KBM-7 (cell line): ENCODE measurements around the gene SH3TC2.
A peak's percentile ranks its signal among the peaks of the same experiment; 100 is the strongest.

Source experiments
- DNase-seq: peaks from one replicate; pipeline ENCODE4 v3.0.0-alpha.2; 2015
- in situ Hi-C: fragments of 300-500 bp; cut with MboI; formaldehyde crosslinking; loops from 2 replicates; pipeline ENCODE4 v1.14.3; 2020; ENCODE audit warnings: low sequenced_read_pairs, low pct_unique_long_range_greater_than_20kb, mixed read lengths

SH3TC2 gene

GRCh38 chr5:149012350-149012749 lies 50.5 kb downstream of the SH3TC2 start:
- DNase-seq, result no peak
- in situ Hi-C loops, result no loop called here

DNA sequence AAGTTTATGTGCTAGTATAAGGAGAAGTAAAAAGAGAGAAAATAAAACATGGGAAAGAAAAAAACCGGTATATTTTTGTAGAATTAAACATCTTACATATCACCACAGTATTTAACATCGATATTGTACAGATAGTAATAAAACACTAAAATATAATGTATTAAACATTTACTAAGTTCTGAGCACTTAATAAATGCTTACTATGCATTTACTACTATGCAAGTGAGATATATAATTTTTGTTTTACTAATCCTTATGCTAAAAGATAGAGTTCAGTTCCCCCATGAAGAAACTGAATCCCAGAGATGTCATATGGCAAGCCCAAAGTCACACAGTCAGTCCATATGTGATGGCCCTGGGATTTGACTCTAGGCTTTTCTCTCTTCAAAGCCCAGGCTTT lies 51.1 kb downstream of the SH3TC2 start:
- in situ Hi-C loops, result no loop called here
- DNase-seq, result no peak

DNA sequence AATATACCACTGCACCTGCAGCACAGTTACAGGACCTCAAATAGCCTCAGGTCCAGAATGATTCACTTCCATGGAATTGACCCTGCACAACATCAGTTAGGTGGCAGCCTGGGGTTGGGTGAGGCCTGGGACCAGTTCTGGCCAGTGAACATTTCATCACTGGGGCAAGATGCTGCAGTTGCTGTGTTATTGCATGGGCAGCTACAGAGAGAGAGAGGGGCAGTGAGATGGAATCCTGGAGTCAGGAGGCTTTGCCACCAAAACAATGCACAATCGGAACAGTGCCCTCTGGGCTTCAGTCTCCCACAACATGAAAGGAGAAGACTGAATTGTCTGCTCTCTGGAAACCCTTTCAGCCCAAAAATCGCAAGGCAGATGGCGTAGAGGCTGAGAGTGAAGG lies 51.8 kb downstream of the SH3TC2 start:
- in situ Hi-C loops, result no loop called here
- DNase-seq, result no peak

GRCh38 chr5:149007174-149007573 lies 55.7 kb downstream of the SH3TC2 start:
- in situ Hi-C loops, result no loop called here
- DNase-seq, result no peak

- in situ Hi-C loops, result no loop called here
Observed at GRCh38 chr5:149006426-149006825, 56.4 kb downstream of the SH3TC2 start.

DNA sequence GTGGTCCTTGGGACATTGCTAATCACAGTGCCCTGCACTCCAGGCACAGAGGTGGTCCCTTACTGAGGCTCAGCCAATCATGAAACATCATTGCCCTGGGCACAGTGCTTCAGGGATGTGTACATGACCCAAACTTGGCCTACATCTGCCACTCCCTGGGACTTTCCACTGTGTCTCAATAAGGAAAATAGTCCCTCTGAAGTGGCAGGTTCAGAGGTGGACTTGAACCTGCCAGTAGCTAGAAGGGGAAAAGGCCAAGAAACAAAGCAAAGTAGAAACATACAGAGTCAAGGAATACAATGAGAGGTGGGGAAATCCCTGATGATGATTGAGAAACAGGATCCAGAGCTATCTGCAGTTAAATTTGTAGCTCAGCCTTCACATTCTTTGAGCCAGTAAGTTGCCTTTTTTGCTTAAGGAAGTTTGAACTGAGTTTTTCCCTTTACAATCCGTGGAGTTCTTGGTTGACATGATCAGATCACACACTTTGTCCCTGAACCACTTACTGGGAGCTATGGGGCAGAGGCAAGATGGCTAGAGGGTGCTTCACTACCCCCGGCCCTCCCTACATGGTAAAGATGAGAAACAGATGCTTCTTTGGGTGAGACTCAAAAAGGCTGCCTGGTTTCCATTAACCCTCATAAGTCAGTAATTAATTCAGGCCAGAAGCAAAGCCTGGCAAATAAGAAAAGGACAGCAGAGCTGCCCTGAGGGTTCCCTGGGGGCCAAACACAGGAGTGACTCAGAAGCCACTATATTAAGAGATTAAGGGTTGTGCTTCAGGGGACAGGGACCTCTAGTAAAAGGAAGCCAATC lies 57.6 kb downstream of the SH3TC2 start:
- in situ Hi-C loops, result no loop called here
- DNase-seq, result no peak

More at GRCh38 chr5:149006426-149006825, 56.4 kb downstream of the SH3TC2 start:
- DNase-seq, result no peak

DNA sequence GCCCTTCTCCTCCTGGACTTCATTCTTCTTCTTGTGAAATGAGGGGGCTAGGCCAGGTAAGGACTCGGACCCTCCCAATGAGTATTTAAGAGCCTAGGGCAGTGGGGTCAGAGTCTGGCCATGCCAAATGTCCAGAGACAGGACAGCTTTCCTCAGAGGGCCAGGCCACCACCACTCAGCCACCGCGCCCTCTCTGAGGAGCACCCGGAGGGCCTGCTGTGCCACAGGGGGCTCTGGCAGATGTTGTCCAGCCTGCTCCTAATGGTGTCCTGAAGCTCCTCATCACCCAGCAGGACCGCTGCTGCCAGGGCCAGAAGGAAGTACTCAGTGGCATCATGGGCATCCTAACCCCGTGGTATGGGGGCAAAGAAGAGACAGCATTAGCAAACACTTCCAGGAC lies 58.3 kb downstream of the SH3TC2 start:
- in situ Hi-C loops, result no loop called here
- no peak for DNase-seq

DNA sequence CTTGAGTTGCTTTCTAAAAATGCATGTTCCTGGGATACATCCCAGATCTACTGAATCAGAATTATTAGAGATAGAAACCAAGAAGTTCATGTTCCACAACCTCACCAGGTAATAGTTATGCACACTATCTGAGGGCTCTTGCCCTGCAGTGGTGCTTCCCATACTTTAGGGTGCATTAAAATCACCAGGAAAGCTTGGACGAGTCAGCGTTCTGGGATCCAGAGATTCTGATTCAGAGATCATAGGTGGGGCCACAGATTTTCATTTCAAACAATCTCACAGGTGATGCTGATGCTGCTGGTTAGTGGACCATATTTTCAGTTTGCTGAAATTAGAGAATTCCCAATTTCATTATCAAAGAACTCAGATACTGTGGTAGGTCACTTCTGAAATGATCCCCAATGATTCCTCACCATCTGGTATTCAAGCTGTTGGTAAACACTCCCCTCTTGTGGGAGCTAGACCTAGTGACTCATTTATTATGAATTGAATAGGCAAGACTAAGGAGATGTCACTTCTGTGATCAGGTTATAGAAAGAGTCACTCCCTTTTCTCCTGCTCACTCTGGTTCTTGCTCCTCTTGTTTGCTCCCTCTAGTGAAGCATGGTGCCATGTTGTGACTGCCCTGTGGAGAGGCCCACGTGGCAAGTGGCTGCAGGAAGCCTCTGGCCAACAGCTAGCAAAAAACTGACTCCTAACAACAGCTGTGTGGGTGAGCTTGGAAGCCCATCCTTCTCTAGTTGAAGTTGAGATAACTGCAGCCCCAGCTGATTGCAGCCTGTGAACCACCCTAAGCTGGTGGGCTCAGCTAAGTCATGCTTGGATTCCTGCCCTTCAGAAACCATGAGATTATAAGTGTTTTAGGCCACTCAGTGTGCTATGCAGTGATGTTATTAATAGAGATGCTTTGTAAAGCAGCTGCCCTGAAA lies 59.8 kb downstream of the SH3TC2 start:
- in situ Hi-C loops, result no loop called here
- DNase-seq, result no peak

GRCh38 chr5:149002053-149002452 lies 60.8 kb downstream of the SH3TC2 start:
- no peak for DNase-seq
- in situ Hi-C loops, result no loop called here

DNA sequence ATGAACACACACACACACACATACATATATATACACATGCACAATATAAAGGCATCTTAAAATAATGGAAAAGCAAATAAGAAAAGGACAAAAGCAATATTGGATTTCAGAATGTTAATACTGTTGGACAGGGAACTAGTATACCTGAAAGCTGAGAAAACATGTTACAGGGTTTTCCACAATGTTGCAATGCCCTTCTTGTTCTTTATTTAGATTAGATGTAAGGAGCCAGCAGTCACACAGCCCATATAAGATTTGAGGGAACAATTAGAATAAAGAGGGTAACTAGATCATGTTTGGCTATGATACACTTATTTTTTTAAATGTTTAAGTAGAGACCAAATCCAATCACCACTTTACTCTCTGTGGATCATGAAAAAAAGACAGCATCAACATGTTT lies 61.7 kb downstream of the SH3TC2 start:
- DNase-seq, result no peak
- in situ Hi-C loops, result no loop called here

DNA sequence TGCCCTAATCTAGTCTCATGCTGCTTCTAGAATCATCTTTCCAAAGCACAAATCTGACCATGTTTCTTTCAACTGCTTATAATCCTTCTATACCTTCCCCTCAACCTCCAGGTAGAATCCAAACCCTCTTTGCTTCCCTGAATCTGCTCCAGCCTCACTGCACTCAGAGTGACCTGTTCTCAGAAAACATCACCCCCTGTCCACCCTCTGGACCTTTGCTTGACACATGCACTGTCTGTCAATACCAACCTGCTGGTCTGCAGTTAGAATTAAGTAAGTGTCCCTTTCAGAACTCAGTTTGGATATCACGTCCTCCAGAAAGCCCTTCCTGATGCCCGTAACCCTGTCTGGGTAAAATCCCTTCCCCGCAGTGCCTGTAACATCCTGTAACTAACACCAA lies 63.1 kb downstream of the SH3TC2 start:
- no peak for DNase-seq
- in situ Hi-C loops, result no loop called here

GRCh38 chr5:148998174-148998797 lies 64.6 kb downstream of the SH3TC2 start:
- in situ Hi-C loops, result no loop called here
- DNase-seq, result peak; percentile 39

DNA sequence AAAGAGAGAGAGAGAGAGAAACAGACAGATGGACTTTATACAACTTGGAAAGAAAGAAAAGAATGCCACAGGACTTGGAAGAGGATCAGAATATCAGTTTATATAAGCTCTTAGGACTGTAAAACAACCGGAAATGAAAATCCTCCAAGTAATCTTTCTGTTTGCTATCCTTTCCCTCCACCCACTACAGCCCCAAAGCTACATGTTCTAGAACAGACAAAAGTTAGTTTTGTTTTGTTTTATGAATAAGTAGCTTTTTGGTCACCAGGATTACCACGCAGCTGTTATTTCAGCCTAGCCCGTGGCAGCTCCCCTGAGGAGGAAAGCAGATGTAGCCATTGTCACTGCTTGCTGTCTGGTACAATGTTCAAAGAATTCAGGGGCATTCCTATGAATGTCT lies 66.6 kb downstream of the SH3TC2 start:
- DNase-seq, result no peak
- in situ Hi-C loops, result no loop called here

GRCh38 chr5:148995791-148996190 lies 67.1 kb downstream of the SH3TC2 start:
- in situ Hi-C loops, result no loop called here
- DNase-seq, result no peak

DNA sequence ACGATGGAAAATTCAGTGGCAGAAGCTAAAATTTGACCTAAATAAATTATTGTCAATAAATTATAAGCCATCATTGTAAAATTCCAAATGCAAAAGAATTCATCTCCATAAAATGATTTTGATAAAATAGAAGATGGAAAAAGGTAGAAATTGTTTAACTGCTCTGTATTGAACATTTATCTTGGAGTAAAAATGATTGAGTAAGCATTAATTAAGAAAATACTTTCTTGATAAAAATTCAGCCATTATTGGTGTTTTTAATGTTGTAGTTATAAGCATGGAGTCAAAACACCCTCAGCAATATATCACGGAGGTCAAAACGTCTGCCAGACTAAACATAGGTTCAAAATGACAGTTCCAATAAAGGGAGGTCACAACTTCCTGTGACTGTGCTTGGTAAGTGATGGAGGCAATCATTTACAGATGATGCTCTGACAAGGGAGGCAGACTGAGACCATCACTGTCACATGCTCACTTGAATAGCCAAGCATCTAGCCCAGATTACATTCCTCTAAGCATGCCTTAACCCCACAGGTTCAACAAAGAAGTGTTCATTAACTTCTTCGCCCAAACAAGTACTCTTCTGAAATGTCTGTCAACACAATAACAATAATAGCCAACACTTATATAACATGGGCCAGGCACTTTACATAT lies 69.5 kb downstream of the SH3TC2 start:
- in situ Hi-C loops, result no loop called here
- no peak for DNase-seq

DNA sequence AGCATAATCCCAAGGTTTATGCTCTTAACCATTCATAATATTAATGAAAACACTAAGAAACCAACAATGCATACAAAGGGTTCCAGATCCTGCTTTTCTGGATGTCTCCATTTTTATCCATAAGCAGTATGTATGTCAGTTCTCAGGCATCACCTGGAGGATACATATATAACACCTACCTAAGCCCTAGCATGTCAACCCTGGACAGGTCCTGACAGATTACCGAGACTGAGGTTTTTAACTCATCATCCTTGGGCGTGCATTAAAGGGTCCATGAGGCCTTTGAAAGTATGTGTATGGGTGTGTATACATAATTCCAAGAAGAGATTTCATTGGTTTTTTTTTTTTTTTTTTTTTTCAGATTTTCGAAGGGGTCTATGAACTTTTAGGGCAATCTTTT lies 70.6 kb downstream of the SH3TC2 start:
- no peak for DNase-seq
- in situ Hi-C loops, result no loop called here

DNA sequence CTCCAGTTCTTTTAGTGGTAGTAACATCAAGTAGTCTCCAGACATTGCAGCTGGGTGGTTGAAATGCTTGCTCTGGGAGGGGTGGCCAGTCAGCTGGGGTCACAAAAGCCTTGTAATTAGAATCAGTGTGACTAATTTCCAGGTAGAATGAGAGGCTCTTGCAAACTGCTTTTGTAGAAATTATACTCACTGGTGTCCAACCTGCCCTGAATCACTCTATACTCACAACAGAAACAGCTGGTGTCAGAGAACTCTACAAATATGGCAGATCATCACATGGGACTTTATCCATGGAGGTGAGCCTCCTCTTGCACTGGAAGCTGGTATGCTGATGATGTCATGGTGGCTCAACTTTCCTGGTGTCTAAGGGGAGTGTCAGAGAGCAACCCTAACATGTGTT lies 71.3 kb downstream of the SH3TC2 start:
- DNase-seq, result no peak
- in situ Hi-C loops, result no loop called here

- in situ Hi-C loops, result no loop called here
- DNase-seq, result no peak
Observed at GRCh38 chr5:148990817-148991216, 72.0 kb downstream of the SH3TC2 start.

DNA sequence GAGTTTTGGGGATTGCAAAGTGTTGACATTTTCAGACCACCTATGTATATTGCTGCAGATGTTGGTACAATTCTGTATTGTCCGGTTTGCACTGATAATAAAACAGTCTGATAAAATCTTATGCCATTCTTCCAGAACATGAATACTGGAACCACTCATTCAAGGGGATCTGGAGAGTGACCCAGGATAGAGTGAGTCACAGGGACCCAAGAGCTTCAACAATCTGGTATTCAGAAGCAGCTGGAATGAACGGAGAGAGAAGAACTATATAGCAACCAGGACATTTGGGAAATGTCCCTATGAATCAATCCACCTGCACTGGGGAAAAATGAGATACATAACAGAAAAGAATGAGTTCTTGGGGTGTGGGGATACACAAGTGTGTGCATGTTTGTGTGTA lies 73.3 kb downstream of the SH3TC2 start:
- in situ Hi-C loops, result no loop called here
- DNase-seq, result no peak
